Calu3 (cell line): ENCODE results near the gene SF3B6. TPM values are rescaled to one million over a fixed set of nuclear protein-coding genes. Genes with fewer than 3 reads are reported as not detected.

Experiments
- BruUV-seq: library from RNA; stranded (reverse); fragments of 400-500 nt; replicated peaks from 2 replicates; lab custom pipeline; 2021; lab: Mats Ljungman, UMichigan
- CTCF ChIA-PET: fragments of 300-600 bp; sonication (Branson Sonifier 250); formaldehyde crosslinking; loops from one replicate; lab custom pipeline; 2022; ENCODE audit warnings: antibody characterized with exemption; lab: Charles Lee
- DNase-seq: peaks from one replicate; pipeline ENCODE4 v3.0.0; 2022
- H3K27ac Mint-ChIP-seq: one replicate; pipeline ENCODE4 v1.8.0; 2022; ENCODE audit warnings: mixed read lengths; ENCODE audit not compliant: unreplicated experiment
- H3K27me3 Mint-ChIP-seq: one replicate; pipeline ENCODE4 v1.8.0; 2022; ENCODE audit warnings: mixed read lengths; ENCODE audit not compliant: unreplicated experiment
- H3K36me3 Mint-ChIP-seq: one replicate; pipeline ENCODE4 v1.8.0; 2022; ENCODE audit warnings: mild to moderate bottlenecking, moderate library complexity, mixed read lengths; ENCODE audit not compliant: insufficient read depth, unreplicated experiment
- H3K4me1 Mint-ChIP-seq: one replicate; pipeline ENCODE4 v1.8.0; 2022; ENCODE audit warnings: mild to moderate bottlenecking, low read depth, mixed read lengths; ENCODE audit not compliant: unreplicated experiment
- H3K4me3 Mint-ChIP-seq: one replicate; pipeline ENCODE4 v1.8.0; 2022; ENCODE audit warnings: mild to moderate bottlenecking, low read depth, moderate library complexity, mixed read lengths; ENCODE audit not compliant: unreplicated experiment
- H3K9me3 Mint-ChIP-seq: one replicate; pipeline ENCODE4 v1.8.0; 2022; ENCODE audit warnings: low read depth, mixed read lengths; ENCODE audit not compliant: unreplicated experiment
- CTCF ChIP-seq: fragments of 200-600 bp; IDR thresholded peaks from one replicate; pipeline ENCODE4 v1.8.0; 2022; ENCODE audit warnings: antibody characterized with exemption; ENCODE audit not compliant: unreplicated experiment
- intact Hi-C: fragments of 100-400 bp; cut with micrococcal nuclease; formaldehyde crosslinking; loops from one replicate; pipeline ENCODE4 v1.10.0; 2022; ENCODE audit not compliant: unreplicated experiment
- total RNA-seq: library from RNA; stranded (reverse); gene quantifications from 2 replicates; pipeline ENCODE4 v1.2.3, GENCODE V29; 2022

The SF3B6 gene
- total RNA-seq, 1 experiment from 2014 or later = 112 TPM

- no peak overlapping the region for H3K4me3 Mint-ChIP-seq
- no peaks in the 10 kb centered on the region for H3K9me3 Mint-ChIP-seq
- H3K4me1 Mint-ChIP-seq = no peaks in the 10 kb centered on the region
- no peaks in the 10 kb centered on the region for H3K36me3 Mint-ChIP-seq
- intact Hi-C loops = no loop called here
- CTCF ChIA-PET = no interaction called here
- TF ChIP-seq CTCF = no peak
- no peak overlapping the region for H3K27ac Mint-ChIP-seq
- no TSS peak for BruUV-seq
- no peak for DNase-seq
- no peaks in the 10 kb centered on the region for H3K27me3 Mint-ChIP-seq
Measured at GRCh38 chr2:24019729-24020128, 56.4 kb downstream of the SF3B6 start.

GRCh38 chr2:24018241-24018640 is 57.9 kb downstream of the SF3B6 start:
- intact Hi-C loops = no loop called here
- H3K4me3 Mint-ChIP-seq = no peak overlapping the region

GRCh38 chr2:24017711-24018110 is 58.4 kb downstream of the SF3B6 start:
- Mint-ChIP-seq H3K36me3 (no peaks in the 10 kb centered on the region), H3K27ac (no peak overlapping the region), H3K4me1 (no peaks in the 10 kb centered on the region), H3K4me3 (no peak overlapping the region), H3K9me3 (no peaks in the 10 kb centered on the region), H3K27me3 (peaks cover 5% of the 10 kb centered on the region)
- no peak for DNase-seq
- intact Hi-C loops = no loop called here
- CTCF ChIA-PET = no interaction called here
- no peak for TF ChIP-seq CTCF
- BruUV-seq = no TSS peak

More at GRCh38 chr2:24018241-24018640, 57.9 kb downstream of the SF3B6 start:
- H3K27me3 Mint-ChIP-seq = no peaks in the 10 kb centered on the region
- no peak for DNase-seq
- H3K36me3 Mint-ChIP-seq = no peaks in the 10 kb centered on the region
- no peak for TF ChIP-seq CTCF
- no peaks in the 10 kb centered on the region for H3K4me1 Mint-ChIP-seq
- H3K9me3 Mint-ChIP-seq = no peaks in the 10 kb centered on the region
- CTCF ChIA-PET = no interaction called here
- H3K27ac Mint-ChIP-seq = no peak overlapping the region
- BruUV-seq = no TSS peak

Other genes with a start within 250 kb of the SF3B6 start
- 17.9 and 19.7 TPM in 2 replicates for gene ATAD2B, start 149.2 kb downstream of the SF3B6 start, total RNA-seq
- 12.8 and 15.1 TPM in 2 replicates for gene UBXN2A, start 135.9 kb downstream of the SF3B6 start, total RNA-seq
- gene MFSD2B, start 66.2 kb downstream of the SF3B6 start, total RNA-seq = 0.37 TPM in 1 of 2 replicates, not detected in the other
- 13.4 and 17.2 TPM in 2 replicates for gene WDCP, start 28.9 kb downstream of the SF3B6 start, total RNA-seq
- 5.9 and 8.2 TPM in 2 replicates for gene FKBP1B, start 26.6 kb downstream of the SF3B6 start, total RNA-seq
- 13.9 TPM in 2 replicates for gene TP53I3, start 8.5 kb upstream of the SF3B6 start, total RNA-seq
- 0.64 TPM in 1 of 2 replicates, not detected in the other for gene PFN4, start 47.0 kb upstream of the SF3B6 start, total RNA-seq
- 7.4 and 8.3 TPM in 2 replicates for gene FAM228B, start 47.1 kb upstream of the SF3B6 start, total RNA-seq
- gene FAM228A, start 98.7 kb upstream of the SF3B6 start, total RNA-seq = not detected in 2 replicates